GM11168 (cell line): ENCODE measurements around the gene MATK.
"Not testable (repeated sequence)": the region's sequence is repeated elsewhere in the genome, so short reads cannot be mapped to it uniquely, and the experiment has no call there.

Experiments
- in situ Hi-C: fragments of 300-500 bp; cut with MboI; formaldehyde crosslinking; loops from one replicate; pipeline ENCODE4 v1.12.0; 2022; ENCODE audit warnings: low sequenced_read_pairs; ENCODE audit not compliant: unreplicated experiment

Gene MATK

GRCh38 chr19:3757705-3758104 lies 28.5 kb downstream of the MATK start:
- in situ Hi-C loops: not testable (repeated sequence)

DNA sequence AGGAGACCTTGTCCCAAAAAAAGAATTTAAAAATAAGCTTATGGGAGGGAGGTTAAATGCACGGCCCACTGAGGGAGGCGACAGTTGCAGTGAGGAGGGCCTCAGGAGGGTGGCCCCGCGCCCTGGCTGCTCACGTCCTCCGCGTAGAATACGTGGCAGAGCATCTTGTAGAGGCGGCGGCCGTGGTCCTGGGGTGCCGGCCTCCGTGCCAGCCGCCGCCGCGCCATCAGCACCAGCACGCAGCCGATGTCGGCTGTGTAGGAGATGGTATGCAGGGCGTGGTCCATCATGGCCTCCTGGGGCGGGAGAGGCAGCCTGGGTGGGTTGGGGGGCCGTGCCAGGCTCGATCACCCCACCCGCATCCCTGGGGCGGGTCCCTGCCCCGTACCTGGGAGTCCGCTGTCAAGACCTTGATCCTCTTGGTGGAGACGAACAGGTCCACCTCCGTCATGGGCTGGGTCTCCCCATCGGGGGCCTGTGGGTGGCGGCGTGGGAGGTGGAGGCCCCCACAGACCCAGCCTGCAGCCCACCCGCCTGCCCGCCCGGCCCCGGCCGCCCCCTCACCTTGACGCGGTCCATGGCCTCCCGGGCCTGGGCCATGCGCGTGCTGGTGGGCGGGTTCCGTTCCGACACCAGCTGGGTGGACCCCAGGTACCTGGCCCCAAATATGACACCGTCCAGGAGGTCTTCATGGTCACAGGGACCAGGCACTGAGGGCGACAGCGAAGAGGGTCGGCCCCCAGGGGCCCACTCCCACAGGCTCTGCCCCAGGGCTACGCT lies 32.4 kb downstream of the MATK start:
- in situ Hi-C loops: no loop called here

DNA sequence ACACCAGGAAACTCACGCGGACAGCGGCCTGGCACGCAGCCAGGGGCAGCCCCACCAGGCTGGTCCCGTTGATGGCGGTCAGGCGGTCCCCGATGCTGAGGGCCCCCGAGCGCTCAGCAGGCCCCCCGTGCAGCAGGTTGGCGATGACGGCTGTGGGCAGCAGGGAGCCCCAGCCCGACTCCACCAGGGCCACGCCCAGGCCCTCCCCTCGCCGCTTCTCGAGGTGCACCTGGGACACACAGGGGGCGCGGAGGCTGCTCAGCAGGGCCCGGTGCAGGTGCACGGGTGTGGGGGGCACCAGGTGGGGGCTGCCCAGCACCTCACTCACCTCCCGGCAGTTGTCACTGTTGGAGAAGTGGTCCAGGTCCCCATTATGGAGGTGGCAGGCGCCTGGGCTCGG lies 33.7 kb downstream of the MATK start:
- in situ Hi-C loops: no loop called here

DNA sequence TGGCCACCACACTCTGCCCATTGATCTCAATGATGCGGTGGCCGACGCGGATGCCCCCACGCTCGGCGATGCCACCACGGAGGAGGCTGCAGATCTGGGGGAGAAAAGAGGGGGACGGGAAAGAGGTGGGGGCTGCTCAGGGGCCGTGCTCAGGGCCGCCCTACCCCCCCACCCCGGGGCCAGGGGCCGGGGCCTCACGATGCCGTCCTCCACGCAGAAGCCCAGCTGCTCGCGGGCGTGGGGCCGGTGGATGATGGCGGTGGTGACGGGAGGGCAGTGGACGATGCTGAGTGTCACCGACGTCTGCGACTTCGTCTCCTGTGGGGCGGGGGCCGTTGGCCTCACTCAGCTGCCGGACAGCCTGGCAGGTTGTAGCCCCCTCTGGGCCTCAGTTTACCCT lies 34.9 kb downstream of the MATK start:
- in situ Hi-C loops: no loop called here

DNA sequence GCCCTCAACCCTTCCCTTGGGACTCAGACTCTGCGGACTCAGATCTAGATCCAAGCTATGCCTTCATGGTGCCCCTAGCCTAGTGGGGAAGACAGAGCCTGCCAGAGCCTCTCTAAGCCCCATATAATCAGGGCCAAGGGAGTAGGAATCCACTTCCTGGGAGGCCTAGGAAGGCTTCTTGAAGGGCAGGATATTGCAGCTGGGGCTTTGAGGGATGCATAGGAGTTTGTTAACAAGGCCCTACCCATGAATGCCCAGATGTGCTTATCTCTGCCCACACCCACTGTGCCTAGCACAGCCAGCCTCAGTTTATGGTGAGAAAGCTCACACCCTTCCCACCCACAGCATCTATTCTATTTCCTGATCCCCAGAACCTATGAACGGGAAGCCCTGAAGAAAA lies 36.0 kb downstream of the MATK start:
- in situ Hi-C loops: no loop called here

DNA sequence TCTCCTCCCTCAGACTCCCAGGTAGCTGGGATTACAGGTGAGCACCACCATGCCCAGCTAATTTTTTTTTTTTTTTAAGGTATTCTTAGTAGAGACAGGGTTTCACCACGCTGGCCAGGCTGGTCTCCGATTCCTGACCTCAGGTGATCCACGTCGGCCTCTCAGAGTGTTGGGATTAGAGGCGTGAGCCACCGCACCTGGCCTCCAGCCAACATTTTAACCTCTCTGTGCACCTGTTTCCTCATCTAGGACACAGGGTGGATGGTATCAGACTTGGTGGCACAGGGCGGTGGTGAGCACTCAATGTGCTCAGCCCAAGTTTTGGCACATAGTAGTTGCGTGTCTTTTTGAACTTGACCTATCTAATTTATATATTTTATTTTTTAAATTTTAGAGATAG lies 37.2 kb downstream of the MATK start:
- in situ Hi-C loops: no loop called here

GRCh38 chr19:3746371-3747056 lies 39.7 kb downstream of the MATK start:
- in situ Hi-C loops: no loop called here

GRCh38 chr19:3745363-3746045 lies 40.7 kb downstream of the MATK start:
- in situ Hi-C loops: no loop called here

DNA sequence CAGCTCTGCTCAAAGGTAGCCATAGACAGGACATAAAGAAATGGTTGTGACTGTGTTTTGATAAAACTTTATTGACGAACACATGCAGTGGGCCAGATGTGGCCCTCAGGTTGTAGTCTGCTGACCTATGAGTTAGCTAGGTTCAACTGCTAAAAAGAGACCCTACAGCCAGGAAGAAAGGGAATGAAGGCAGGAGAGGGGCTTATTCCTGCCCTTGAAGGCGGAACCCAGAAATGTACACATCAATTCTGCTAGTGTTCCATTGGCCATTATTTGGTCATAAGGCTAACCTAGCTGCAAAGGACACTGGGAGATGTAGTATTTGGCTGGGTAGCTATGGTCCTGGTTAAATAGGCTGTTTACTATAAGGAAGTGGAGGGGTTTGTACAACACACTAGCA lies 42.7 kb downstream of the MATK start:
- in situ Hi-C loops: no loop called here

DNA sequence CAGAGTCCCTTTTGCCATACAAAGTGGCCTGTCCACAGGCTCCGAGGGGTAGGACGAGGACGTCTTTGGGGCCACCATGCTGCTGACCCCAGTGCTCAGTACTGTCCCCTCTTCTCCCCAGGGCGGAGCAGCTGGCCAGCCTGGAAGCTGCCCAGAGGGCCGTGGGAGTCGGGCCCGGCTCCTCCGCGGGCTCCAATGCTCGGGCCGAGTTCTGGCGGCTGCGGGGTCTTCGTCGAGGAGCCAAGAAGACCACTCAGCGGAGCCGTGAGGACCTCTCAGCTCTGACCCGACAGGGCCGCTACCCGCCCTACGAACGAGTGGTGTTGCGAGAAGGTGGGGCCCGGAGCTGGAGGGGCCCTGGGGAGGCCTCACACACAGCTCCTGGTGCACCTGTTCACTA lies 45.8 kb downstream of the MATK start:
- in situ Hi-C loops: no loop called here

DNA sequence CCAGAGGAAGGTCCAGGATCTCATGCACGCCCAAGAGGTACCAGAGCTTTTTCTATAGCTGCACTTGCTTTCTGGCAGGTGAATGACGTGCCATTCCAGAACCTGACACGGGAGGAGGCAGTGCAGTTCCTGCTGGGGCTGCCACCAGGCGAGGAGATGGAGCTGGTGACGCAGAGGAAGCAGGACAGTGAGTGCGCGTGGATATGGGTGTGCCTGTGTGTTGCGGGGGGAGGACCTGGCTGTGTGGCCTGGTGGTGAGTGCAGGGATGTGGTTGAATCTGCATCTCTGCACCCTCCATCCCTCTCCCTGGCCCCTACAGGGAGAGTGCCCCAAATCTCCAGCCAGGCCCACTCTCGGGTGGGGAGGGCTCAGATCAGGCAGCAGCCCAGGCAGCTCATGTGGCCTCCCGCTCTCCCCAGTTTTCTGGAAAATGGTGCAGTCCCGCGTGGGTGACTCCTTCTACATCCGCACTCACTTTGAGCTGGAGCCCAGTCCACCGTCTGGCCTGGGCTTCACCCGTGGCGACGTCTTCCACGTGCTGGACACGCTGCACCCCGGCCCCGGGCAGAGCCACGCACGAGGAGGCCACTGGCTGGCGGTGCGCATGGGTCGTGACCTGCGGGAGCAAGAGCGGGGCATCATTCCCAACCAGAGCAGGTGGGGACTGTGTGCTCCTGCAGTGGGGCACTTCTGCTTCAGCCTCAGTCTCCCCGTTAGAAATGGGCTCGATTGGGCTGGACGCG lies 47.5 kb downstream of the MATK start:
- in situ Hi-C loops: no loop called here

DNA sequence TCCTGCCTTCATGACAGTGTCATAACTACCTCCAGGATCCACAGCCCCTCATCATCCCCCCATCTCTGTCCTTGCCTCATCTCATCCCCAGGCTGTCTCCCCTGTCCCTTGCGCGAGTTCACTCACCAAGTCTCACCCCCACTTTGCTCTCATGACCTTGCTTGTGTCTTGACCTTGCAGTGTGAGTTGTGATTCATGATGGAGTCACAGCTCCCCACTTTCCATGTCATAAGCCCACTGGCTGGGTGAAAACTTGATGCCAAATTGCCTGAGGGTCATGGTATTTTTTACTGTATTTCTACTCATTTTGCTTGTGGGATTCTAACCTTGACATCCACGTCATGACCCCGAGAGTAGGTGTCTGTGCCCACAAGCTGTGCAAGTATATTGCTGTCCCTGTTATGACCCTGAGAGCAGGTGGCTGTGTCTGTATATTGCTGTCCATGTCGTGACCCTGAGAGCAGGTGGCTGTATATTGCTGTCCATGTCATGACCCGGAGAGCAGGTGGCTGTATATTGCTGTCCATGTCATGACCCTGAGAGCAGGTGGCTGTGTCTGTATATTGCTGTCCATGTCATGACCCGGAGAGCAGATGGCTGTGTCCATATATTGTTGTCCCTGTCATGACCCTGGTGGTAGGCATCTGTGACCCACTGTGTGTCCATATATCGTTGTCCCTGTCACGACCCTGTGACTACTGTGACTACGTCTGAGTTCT lies 48.5 kb downstream of the MATK start:
- in situ Hi-C loops: no loop called here

GRCh38 chr19:3736106-3736724 lies 50.0 kb downstream of the MATK start:
- in situ Hi-C loops: no loop called here

DNA sequence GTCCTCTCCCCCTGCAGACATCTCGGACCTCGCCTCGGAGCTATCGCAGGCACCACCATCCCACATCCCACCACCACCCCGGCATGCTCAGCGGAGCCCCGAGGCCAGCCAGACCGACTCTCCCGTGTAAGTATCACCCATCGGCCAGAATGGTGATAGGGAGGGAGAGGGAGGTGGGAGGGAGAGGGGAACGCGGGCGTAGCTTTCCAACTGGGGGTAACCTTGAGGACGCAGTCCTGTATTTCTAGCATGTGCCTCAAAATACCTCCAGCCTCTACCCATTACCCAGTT lies 51.9 kb downstream of the MATK start:
- in situ Hi-C loops: no loop called here

GRCh38 chr19:3733549-3734309 lies 52.5 kb downstream of the MATK start:
- in situ Hi-C loops: no loop called here

GRCh38 chr19:3732108-3732507 lies 54.1 kb downstream of the MATK start:
- in situ Hi-C loops: no loop called here

- in situ Hi-C loops: no loop called here
These were observed 55.7 kb downstream of the MATK start for GRCh38 chr19:3730457-3730958.
